Measurements from ENCODE around the gene NPAS4.

DNA sequence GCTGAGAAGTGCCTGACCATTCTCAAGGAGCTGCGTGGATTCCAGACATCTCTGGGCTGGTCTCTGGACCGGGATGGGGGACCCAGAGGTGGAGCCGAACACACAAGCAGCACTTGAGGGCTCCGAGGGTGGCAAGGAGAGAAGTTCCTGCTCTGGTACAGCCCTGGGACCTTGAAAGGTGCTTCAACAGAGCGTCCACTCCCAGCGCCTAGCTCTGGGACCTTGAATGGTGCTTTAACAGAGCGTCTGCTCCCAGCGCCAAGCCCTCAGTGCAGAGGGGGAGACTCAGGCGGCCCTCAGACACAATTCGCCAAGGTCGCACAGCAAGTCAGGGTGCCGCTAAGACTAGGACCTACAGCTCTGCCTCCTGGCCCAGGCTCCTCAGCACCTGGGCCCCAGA lies 10.6 kb upstream of the NPAS4 start:
- TF ChIP-seq, protein P1, sequence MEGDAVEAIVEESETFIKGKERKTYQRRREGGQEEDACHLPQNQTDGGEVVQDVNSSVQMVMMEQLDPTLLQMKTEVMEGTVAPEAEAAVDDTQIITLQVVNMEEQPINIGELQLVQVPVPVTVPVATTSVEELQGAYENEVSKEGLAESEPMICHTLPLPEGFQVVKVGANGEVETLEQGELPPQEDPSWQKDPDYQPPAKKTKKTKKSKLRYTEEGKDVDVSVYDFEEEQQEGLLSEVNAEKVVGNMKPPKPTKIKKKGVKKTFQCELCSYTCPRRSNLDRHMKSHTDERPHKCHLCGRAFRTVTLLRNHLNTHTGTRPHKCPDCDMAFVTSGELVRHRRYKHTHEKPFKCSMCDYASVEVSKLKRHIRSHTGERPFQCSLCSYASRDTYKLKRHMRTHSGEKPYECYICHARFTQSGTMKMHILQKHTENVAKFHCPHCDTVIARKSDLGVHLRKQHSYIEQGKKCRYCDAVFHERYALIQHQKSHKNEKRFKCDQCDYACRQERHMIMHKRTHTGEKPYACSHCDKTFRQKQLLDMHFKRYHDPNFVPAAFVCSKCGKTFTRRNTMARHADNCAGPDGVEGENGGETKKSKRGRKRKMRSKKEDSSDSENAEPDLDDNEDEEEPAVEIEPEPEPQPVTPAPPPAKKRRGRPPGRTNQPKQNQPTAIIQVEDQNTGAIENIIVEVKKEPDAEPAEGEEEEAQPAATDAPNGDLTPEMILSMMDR (conservative IDR thresholded peaks at IDR 0.05; ENCODE audit: low read length), result no peak
- no peak for TF ChIP-seq EZH2phosphoT487 (IDR thresholded peaks at IDR 0.05; ENCODE audit: borderline replicate concordance)
